Activated CD4-positive, alpha-beta memory T cell treated with anti-CD3 and anti-CD28 coated beads, Interleukin-2, amount 10 ng/mL, durations not matched to agents 7 days and 5 days (primary cell): ENCODE results near the gene ARL5C. TPM values are rescaled to one million over a fixed set of nuclear protein-coding genes. Genes with fewer than 3 reads are reported as not detected.
"Not testable (repeated sequence)": the region's sequence is repeated elsewhere in the genome, so short reads cannot be mapped to it uniquely, and the experiment has no call there.

Experiments
- CTCF ChIA-PET: fragments of 350-600 bp; sonication (Branson Sonifier 250); formaldehyde crosslinking; loops from one replicate; lab custom pipeline; 2021; ENCODE audit warnings: antibody characterized with exemption, inconsistent platforms; lab: Charles Lee
- POLR2A ChIA-PET: fragments of 350-600 bp; sonication (Branson Sonifier 250); formaldehyde crosslinking; loops from one replicate; lab custom pipeline; 2021; ENCODE audit warnings: antibody characterized with exemption; lab: Charles Lee
- DNase-seq: peaks from one replicate; pipeline ENCODE4 v3.0.0-alpha.2; 2020
- H3K27ac Mint-ChIP-seq: one replicate; pipeline ENCODE4 v1.8.0; 2021; ENCODE audit warnings: mild to moderate bottlenecking, mixed read lengths
- H3K27me3 Mint-ChIP-seq: one replicate; pipeline ENCODE4 v1.8.0; 2021; ENCODE audit warnings: mixed read lengths
- H3K36me3 Mint-ChIP-seq: one replicate; pipeline ENCODE4 v1.8.0; 2021; ENCODE audit warnings: low read depth, mixed read lengths
- H3K4me1 Mint-ChIP-seq: one replicate; pipeline ENCODE4 v1.8.0; 2021; ENCODE audit warnings: mixed read lengths
- H3K4me3 Mint-ChIP-seq: one replicate; pipeline ENCODE4 v1.8.0; 2021; ENCODE audit warnings: mild to moderate bottlenecking, mixed read lengths
- H3K9me3 Mint-ChIP-seq: one replicate; pipeline ENCODE4 v1.8.0; 2021; ENCODE audit warnings: mixed read lengths
- total RNA-seq, 2 experiments: library from RNA; stranded (reverse); gene quantifications; one replicate each; pipeline ENCODE4 v1.2.3, GENCODE V29; 2021

ARL5C gene
- total RNA-seq, 2 experiments from 2014 or later: 0.15 TPM; not detected in 1

DNA sequence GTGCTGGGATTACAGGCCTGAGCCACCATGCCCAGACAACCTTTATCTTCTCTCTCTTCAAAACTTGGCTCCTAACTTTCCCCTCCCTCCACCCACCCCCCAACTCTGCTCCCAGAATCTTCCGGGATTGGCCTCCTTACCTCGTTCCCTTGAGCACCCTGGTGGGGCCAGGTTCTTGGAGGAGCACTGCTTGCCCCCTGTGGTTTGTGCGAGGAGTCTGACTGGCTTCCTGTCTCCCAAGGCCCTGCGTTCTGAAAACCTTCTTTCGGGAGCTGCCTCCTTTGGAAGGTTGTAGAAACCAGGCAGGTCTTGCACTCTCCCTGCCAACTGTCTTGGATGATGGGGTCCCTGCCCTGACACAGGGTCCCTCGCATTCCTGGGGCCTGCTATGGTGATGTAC lies 34.3 kb downstream of the ARL5C start:
- no peak for DNase-seq
- ChIA-PET CTCF (no interaction called here), POLR2A (no interaction called here)
- H3K4me1 Mint-ChIP-seq: no peaks in the 10 kb centered on the region
- no peaks in the 10 kb centered on the region for H3K27me3 Mint-ChIP-seq
- H3K9me3 Mint-ChIP-seq: no peaks in the 10 kb centered on the region
- H3K4me3 Mint-ChIP-seq: no peak overlapping the region
- H3K36me3 Mint-ChIP-seq: no peaks in the 10 kb centered on the region
- no peak overlapping the region for H3K27ac Mint-ChIP-seq

DNA sequence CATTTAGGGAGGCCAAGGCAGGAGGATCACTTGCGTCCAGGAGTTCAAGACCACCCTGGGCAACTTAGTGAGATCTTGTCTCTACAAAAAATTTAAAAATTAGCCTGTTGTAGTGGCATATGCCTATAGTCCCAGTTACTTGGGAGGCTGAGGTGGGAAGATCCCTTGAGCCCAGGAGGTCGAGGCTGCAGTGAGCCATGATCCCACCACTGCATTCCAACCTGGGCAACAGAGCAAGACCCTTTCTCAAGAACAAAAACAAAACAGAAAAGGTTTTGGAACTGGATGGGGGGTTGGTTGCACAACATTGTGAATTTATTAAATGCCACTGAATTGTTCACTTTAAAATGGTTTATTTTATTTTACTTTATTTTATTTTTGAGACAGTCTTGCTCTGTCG lies 35.8 kb downstream of the ARL5C start:
- Mint-ChIP-seq H3K9me3 (no peaks in the 10 kb centered on the region), H3K27me3 (no peaks in the 10 kb centered on the region), H3K4me1 (no peaks in the 10 kb centered on the region), H3K27ac (no peak overlapping the region), H3K36me3 (no peaks in the 10 kb centered on the region), H3K4me3 (no peak overlapping the region)
- ChIA-PET POLR2A (no interaction called here), CTCF (no interaction called here)
- no peak for DNase-seq

DNA sequence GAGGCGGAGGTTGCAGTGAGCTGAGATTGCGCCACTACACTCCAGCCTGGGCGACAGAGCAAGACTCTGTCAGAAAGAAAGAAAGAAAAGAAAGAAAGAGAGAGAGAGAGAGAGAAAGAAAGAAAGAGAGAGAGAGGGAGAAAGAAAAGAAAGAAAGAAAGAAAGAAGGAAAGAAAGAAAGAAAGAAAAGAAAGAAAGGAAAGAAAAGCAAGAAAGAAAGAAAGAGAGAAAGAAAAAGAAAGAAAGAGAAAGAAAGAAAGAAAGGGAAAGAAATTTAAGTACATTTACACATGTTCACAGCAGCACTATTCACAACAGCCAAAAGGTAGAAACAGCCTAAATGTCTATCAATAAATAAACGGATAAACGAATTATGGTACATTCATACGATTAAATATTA lies 36.4 kb downstream of the ARL5C start:
- DNase-seq, H3K9me3 Mint-ChIP-seq, H3K27me3 Mint-ChIP-seq, H3K4me1 Mint-ChIP-seq, POLR2A ChIA-PET, H3K27ac Mint-ChIP-seq, CTCF ChIA-PET, H3K36me3 Mint-ChIP-seq, H3K4me3 Mint-ChIP-seq: not testable (repeated sequence)

DNA sequence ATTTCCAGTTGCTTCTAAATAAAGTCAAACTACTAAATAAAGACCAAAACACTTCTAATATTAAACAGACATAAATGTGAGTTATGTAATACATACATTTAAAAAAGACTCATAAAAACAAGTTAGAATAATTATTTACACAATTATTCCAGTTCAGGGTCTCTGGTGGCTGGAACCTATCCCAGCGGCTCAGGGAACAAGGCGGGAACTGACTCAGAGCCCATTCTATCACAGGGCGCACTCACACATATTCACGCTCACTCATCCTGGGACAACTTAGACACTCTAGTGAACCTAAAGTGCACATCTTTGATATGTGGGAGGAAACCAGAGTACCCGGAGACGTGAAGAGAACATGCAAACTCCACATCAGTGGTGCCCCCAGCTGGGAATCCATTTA lies 39.5 kb downstream of the ARL5C start:
- no peaks in the 10 kb centered on the region for H3K36me3 Mint-ChIP-seq
- no peaks in the 10 kb centered on the region for H3K9me3 Mint-ChIP-seq
- H3K4me1 Mint-ChIP-seq: no peaks in the 10 kb centered on the region
- no peaks in the 10 kb centered on the region for H3K27me3 Mint-ChIP-seq
- CTCF ChIA-PET: no interaction called here
- POLR2A ChIA-PET: no interaction called here
- no peak overlapping the region for H3K4me3 Mint-ChIP-seq
- H3K27ac Mint-ChIP-seq: no peak overlapping the region
- no peak for DNase-seq

DNA sequence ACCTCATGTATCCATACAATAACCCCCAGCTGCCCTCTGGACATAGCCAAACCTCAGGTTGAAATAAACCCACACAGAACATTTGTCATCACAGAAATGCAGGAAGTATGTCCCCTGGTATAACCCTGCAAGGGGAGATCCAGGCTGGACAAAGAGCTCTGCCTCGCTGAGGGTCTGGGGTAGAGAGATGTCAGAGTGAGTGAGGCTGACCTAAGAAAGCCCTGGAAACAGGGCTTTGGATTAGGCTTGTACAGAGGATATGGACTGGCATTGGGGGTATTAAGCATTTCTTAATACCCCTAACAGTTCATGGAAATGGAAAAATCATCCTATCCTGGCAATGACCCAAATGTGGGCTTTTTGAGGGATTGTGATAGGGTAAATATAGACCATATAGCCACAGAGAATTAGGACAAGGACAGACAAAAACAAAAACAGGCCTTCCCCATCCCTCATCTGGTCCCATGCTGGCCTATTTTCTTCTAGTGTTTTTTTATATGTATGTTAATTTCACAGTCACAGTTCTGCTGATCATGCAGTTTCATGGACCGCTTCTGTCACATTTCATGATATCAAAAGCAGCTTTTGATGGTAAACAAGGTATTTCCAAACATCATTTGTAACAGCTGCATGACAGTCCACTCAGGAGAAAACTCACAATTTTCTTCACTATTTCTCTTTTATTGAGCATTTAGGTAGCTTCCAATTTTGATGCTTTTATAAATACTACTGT lies 40.7 kb downstream of the ARL5C start:
- Mint-ChIP-seq H3K27ac (no peak overlapping the region), H3K9me3 (no peaks in the 10 kb centered on the region), H3K36me3 (no peaks in the 10 kb centered on the region), H3K27me3 (no peaks in the 10 kb centered on the region), H3K4me1 (no peaks in the 10 kb centered on the region), H3K4me3 (no peak overlapping the region)
- ChIA-PET CTCF (interaction anchor here (0.7 kb wide), 1 partner anchor 23 kb away, joined by 3 read pairs; no protein-coding TSS in a partner anchor), POLR2A (no interaction called here)
- DNase-seq: no peak

DNA sequence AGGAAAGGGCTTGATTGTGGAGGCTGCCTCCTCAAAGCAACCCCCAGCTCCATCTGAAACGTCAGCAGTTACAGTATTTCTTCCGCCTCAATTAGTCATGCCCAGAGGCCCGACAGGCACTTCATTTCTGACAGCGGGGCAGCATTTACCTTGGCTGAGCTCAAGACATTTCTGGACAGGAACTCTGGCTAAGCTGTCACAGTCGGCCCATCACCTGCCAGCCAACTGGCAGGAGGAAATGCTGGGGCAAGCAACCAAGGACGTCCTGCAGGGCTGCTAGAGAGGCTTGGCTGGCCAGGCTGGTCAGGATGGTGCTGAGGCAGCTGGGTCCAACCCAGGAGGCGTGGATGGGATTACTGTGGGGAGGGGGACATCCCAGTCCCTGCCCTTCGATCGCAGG lies 42.3 kb downstream of the ARL5C start:
- DNase-seq: no peak
- H3K4me3 Mint-ChIP-seq: no peak overlapping the region
- H3K27me3 Mint-ChIP-seq: no peaks in the 10 kb centered on the region
- POLR2A ChIA-PET: no interaction called here
- CTCF ChIA-PET: interaction anchor here (1.3 kb wide), 1 partner anchor 41 kb away, joined by 4 read pairs; no protein-coding TSS in a partner anchor
- no peaks in the 10 kb centered on the region for H3K4me1 Mint-ChIP-seq
- H3K9me3 Mint-ChIP-seq: no peaks in the 10 kb centered on the region
- no peak overlapping the region for H3K27ac Mint-ChIP-seq
- no peaks in the 10 kb centered on the region for H3K36me3 Mint-ChIP-seq

DNA sequence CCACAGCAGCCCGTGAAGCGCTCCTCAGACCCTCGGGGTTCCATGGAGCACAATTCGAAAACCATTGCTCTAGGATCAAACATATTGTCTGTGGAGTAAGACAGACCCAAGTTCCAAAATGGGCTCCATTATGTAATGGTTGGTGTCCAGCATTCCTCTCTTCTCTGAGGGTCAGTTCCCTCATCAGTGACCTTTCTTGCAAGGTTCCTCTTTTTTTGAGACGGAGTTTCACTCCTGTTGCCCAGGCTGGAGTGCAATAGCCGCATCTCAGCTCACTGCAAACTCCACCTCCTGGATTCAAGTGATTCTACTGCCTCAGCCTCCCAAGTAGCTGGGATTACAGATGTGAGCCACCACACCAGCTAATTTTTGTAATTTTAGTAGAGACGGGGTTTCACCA lies 43.0 kb downstream of the ARL5C start:
- Mint-ChIP-seq H3K36me3 (no peaks in the 10 kb centered on the region), H3K4me1 (peaks cover under 1% of the 10 kb centered on the region), H3K9me3 (no peaks in the 10 kb centered on the region), H3K4me3 (no peak overlapping the region), H3K27me3 (no peaks in the 10 kb centered on the region), H3K27ac (no peak overlapping the region)
- ChIA-PET CTCF (interaction anchor here (1.5 kb wide), 1 partner anchor 140 kb away, joined by 5 read pairs; no protein-coding TSS in a partner anchor), POLR2A (no interaction called here)
- no peak for DNase-seq

DNA sequence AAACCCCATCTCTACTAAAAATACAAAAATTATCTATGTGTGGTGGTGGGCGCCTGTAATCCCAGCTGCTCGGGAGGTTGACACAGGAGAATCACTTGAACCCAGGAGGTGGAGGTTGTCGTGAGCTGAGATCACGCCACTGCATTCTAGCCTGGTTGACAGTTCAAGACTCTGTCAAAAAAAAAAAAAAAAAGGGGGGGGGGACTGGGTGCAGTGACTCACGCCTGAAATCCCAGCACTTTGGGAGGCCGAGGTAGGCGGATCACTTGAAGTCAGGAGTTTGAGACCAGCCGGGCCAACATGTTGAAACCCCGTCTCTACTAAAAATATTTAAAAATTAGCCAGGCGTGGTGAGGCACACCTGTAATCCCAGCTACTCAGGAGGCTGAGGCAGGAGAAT lies 44.0 kb downstream of the ARL5C start:
- H3K27me3 Mint-ChIP-seq, H3K4me1 Mint-ChIP-seq, H3K27ac Mint-ChIP-seq, POLR2A ChIA-PET, DNase-seq, H3K9me3 Mint-ChIP-seq, H3K36me3 Mint-ChIP-seq, H3K4me3 Mint-ChIP-seq: not testable (repeated sequence)
- CTCF ChIA-PET: interaction anchor here (1.5 kb wide), 1 partner anchor 139 kb away, joined by 5 read pairs; no protein-coding TSS in a partner anchor

DNA sequence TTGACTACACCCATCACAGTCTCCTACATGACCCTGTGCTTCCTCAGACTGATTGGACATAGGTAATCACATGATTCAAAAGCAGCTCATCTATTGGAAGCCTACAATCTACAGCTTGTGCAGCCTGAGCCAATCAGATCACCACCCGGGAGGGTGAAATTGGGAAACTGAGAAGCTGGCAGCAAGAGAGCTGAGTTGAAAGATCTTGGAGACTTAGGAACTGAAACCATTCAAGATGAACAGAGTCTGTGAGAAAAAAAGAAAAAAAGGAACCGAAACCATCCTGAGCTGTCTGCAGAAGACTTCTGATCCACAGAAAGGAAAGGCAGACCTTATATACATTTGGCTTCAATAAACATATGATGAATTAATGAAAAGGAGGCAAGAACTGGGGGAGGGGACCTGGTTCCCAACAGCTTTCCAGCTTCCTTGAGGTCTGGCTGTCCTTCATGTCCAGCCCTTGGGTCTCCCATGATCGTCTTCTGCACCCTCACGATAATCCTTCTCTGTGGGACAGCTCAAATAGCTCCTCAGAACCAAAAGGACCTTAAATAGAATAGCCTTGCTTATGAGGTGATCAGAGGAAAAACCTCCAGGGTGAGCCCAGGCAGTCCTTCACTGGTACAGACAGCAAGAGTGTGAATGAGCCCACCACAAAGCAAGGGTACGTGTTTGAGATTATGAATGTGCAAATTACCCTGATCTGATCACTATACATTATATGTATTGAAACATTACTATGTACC lies 47.1 kb downstream of the ARL5C start:
- peaks cover 4% of the 10 kb centered on the region for H3K27me3 Mint-ChIP-seq
- no peak overlapping the region for H3K27ac Mint-ChIP-seq
- H3K9me3 Mint-ChIP-seq: no peaks in the 10 kb centered on the region
- H3K4me3 Mint-ChIP-seq: no peak overlapping the region
- ChIA-PET POLR2A (no interaction called here), CTCF (interaction anchor here (1.1 kb wide), 1 partner anchor 35 kb away, joined by 3 read pairs; no protein-coding TSS in a partner anchor)
- peaks cover 1% of the 10 kb centered on the region for H3K4me1 Mint-ChIP-seq
- no peak for DNase-seq
- H3K36me3 Mint-ChIP-seq: no peaks in the 10 kb centered on the region

DNA sequence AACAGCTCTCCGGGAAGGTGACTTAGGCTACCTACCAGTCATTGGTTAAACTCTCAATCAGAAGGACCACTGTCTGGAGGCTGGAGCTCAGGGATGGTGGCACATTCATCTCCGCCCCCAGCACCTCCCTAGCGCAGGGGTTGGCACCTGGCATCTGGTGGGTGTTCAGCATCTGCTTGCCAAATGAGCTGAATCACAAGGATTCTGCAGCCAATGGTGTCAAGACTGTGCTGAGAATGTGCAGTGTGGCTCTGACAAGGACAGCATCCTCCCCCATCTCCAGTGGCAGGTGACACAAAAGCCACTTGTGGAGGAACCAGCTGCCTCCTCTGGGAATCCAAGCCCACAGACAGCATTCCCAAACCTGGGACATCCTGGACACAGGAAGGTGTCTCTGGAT lies 49.7 kb downstream of the ARL5C start:
- ChIA-PET CTCF (interaction anchor here (0.7 to 1.7 kb wide), 2 partner anchors 116 to 133 kb away, joined by 3 to 6 read pairs; no protein-coding TSS in a partner anchor), POLR2A (no interaction called here)
- no peak for DNase-seq
- peaks cover 1% of the 10 kb centered on the region for H3K4me1 Mint-ChIP-seq
- H3K27me3 Mint-ChIP-seq: peaks cover 4% of the 10 kb centered on the region
- no peak overlapping the region for H3K27ac Mint-ChIP-seq
- H3K9me3 Mint-ChIP-seq: no peaks in the 10 kb centered on the region
- H3K4me3 Mint-ChIP-seq: no peak overlapping the region
- H3K36me3 Mint-ChIP-seq: no peaks in the 10 kb centered on the region

DNA sequence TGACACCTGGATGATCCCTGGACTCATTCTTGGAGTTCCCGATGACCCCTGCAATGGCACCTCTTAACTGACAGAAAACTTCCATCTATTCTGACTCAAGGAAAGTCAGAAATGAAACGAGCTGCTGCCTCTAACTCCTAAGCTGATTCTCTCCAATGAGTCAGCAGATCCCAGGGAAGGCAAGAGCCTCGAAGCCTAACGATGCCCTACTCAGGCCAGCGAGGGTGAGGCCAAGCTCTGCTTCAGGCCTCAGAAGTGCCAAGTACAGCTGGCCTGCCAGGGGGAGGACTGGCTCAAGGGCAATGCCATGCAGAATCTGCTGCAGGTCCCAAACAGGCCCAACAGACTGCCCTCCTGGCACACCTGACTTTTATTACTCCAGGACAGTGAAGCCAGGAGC lies 50.8 kb downstream of the ARL5C start:
- H3K27me3 Mint-ChIP-seq: peaks cover 4% of the 10 kb centered on the region
- H3K27ac Mint-ChIP-seq: no peak overlapping the region
- peaks cover 1% of the 10 kb centered on the region for H3K4me1 Mint-ChIP-seq
- CTCF ChIA-PET: interaction anchor here (1.7 kb wide), 1 partner anchor 132 kb away, joined by 6 read pairs; no protein-coding TSS in a partner anchor
- no peaks in the 10 kb centered on the region for H3K9me3 Mint-ChIP-seq
- H3K4me3 Mint-ChIP-seq: no peak overlapping the region
- H3K36me3 Mint-ChIP-seq: no peaks in the 10 kb centered on the region
- POLR2A ChIA-PET: interaction anchor here (0.9 kb wide), 1 partner anchor 12 kb away, joined by 3 read pairs; no protein-coding TSS in a partner anchor
- DNase-seq: no peak

DNA sequence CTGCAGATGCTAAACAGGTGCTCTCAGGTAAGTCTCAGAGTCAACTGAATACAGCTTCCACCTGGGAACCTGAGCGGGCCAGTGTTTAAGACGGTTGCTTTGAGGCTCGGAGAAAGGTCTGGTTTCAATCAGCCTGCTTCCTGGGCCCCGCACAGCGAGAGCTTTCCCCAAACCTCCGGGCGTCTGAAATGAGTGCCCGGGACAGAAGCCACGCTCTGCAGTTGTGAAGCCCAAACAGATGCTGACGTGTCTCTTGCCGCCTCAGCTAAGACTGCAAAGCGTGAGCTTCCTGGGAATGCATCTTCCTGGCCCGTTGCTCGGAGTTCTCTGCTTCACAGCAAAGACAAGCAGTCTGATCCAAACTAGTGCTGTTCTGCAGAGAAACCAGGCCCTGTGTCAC lies 51.2 kb downstream of the ARL5C start:
- no peak overlapping the region for H3K27ac Mint-ChIP-seq
- H3K9me3 Mint-ChIP-seq: no peaks in the 10 kb centered on the region
- CTCF ChIA-PET: interaction anchor here (1.7 kb wide), 1 partner anchor 132 kb away, joined by 6 read pairs; no protein-coding TSS in a partner anchor
- POLR2A ChIA-PET: interaction anchor here (0.9 kb wide), 1 partner anchor 12 kb away, joined by 3 read pairs; no protein-coding TSS in a partner anchor
- no peak for DNase-seq
- no peaks in the 10 kb centered on the region for H3K36me3 Mint-ChIP-seq
- H3K27me3 Mint-ChIP-seq: peaks cover 4% of the 10 kb centered on the region
- H3K4me1 Mint-ChIP-seq: peaks cover 1% of the 10 kb centered on the region
- H3K4me3 Mint-ChIP-seq: no peak overlapping the region

DNA sequence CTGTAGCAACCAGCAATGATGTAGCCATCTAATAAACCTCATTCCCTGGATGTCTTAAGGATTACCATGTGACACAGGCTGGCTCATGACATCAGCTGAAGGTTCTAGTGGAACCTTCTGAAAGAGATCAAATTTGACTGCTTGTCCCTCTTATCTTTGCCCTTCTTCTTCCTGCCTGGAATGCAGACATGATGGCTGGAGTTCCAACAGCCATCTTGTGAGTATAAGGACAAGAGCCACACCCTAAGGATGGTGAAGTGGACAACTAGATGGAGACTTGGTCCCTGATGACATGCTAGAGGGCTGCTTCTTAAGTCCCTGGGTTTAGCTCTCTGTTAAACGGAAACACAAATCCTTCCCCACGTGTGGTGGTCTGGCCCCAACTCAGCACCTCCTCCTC lies 52.1 kb downstream of the ARL5C start:
- ChIA-PET CTCF (interaction anchor here (0.5 kb wide), 1 partner anchor 22 kb away, joined by 3 read pairs; no protein-coding TSS in a partner anchor), POLR2A (no interaction called here)
- no peak overlapping the region for H3K27ac Mint-ChIP-seq
- H3K4me3 Mint-ChIP-seq: no peak overlapping the region
- peaks cover 4% of the 10 kb centered on the region for H3K27me3 Mint-ChIP-seq
- DNase-seq: no peak
- no peaks in the 10 kb centered on the region for H3K9me3 Mint-ChIP-seq
- H3K4me1 Mint-ChIP-seq: peaks cover 1% of the 10 kb centered on the region
- no peaks in the 10 kb centered on the region for H3K36me3 Mint-ChIP-seq
